Hematopoietic multipotent progenitor cell treated with erythropoietin and hydrocortisone succinate and interleukin-3 and kit ligand, for 6 days (in vitro differentiated cells): Measurements from ENCODE around the gene MGMT.
A peak's percentile ranks its signal among the peaks of the same experiment; 100 is the strongest.

Experiments used
- DNase-seq: peaks from one replicate; pipeline ENCODE4 v3.0.0-alpha.2; 2015

MGMT gene

GRCh38 chr10:129546106-129546505, 79.1 kb downstream of the MGMT start:
- no peak for DNase-seq

DNA sequence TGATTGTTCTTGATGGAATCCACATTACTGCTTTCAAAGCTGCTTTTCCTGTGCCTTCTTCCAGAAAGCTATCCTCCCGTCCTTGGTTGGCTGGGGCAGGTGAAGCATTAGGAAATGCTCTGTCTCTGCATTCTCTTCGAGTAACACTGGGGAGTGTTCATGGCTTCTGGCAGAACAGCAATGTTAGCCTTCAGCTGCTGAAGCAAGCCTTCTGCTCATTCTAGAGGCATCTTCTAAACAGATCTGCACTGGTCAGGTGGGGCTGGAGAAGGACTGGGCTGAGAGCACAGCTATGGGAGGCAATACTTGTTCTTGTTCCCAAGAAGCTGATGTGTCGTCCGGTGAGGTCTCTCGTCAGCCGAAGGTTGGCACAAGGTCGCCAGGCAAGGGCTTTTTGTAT, 80.6 kb downstream of the MGMT start:
- no peak for DNase-seq

GRCh38 chr10:129548600-129548999, 81.6 kb downstream of the MGMT start:
- no peak for DNase-seq

DNA sequence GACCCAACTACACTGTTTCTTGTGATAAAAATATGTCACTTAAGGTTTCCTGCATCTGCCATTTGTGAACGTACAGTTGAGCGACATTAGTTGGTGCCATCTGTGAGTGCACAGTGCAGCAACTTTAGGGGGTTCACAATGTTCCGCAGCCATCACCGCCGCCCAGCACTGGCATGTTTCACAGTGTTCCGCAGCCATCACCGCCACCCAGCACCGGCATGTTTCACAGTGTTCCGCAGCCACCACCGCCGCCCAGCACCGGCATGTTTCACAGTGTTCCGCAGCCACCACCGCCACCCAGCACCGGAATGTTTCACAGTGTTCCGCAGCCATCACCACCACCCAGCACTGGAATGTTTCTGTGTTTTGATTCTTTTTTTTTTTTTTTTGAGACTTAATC, 83.0 kb downstream of the MGMT start:
- DNase-seq = no peak

- DNase-seq = no peak
Measured at GRCh38 chr10:129550658-129551057, 83.6 kb downstream of the MGMT start.

DNA sequence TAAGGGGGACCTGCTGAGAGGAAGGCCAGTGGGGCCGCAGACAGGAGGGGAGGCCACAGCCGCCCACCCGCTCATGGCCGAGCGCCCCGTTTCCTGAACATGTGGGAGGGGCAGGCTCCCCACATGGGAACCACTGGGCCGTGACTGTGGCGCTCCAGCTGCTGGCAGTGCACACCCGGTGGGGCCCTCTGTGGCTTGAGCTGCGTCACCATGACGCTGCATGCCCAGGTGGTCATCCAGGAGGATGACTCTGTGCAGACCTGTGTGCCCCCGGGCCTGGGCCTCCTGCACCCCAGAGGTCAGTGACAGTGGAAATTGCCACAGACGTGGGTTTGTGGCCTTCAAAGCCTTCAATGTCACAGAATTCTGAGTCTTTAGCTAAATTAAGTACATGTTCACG, 85.1 kb downstream of the MGMT start:
- DNase-seq = no peak

GRCh38 chr10:129553928-129554327, 86.9 kb downstream of the MGMT start:
- DNase-seq = no peak

- no peak for DNase-seq
Measured at GRCh38 chr10:129556316-129556715, 89.3 kb downstream of the MGMT start.

GRCh38 chr10:129560361-129560760, 93.3 kb downstream of the MGMT start:
- DNase-seq = no peak

GRCh38 chr10:129562487-129562886, 95.4 kb downstream of the MGMT start:
- no peak for DNase-seq

DNA sequence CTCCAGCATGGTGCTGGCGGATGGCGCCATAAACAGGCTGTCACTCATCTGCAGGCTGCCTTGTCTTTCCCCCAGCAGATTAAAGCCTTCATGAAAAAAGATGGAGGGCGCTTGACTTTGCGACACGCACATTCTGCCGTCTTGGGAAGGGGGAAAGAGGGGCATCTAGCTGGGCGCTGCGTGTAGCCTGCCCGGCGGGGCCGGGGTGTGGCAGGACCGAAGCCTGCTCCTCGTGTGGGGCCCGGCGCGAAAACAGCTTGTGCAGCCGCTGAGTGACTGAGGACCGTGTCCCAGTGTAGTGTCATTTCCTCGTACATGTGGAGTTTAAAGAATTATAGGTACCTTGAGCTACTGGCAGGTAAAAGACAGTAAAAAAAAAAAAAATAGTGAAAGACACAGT, 97.9 kb downstream of the MGMT start:
- no peak for DNase-seq

- DNase-seq = no peak
Measured at GRCh38 chr10:129568583-129569344, 101.7 kb downstream of the MGMT start.

GRCh38 chr10:129570185-129570584, 103.1 kb downstream of the MGMT start:
- DNase-seq = no peak

DNA sequence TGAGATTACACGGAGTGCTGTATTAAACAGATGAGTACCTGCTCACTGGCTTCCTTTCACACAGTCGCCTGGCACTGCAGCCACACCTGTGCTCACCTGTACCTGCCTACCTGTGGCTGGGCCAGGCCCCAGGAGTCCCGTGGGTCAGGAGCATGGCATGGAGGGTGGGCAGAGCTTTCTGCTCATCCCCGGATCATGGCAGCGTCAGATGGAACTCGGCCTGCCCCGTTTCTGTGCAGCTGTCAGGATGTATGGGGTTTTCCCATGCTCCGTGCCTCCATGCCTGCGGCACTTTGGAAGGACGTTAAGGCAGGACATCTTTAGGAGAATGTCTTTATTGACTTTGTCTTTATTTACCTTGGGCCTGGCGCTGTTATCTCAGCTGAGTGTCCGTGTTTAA, 112.2 kb downstream of the MGMT start:
- no peak for DNase-seq

DNA sequence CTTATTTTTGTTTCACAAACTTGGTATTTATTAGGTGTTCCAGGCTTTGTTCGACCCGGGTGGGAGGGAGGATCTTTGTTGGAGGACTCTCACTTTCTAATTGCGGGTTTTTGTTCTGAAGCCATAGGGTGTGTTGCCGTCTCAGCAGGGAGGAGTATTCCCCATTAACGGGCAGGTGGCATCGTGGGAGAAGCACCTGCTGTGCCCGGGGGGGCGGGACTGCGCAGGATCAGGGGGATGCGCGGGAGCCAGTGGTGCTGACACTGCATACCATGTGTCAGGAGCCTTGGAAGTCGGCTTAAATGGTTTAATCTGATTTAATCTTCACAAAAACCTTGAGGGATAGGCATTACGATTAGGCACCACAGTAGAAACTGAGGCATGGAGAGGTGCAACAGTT, 113.0 kb downstream of the MGMT start:
- DNase-seq = no peak

GRCh38 chr10:129580901-129581300, 113.9 kb downstream of the MGMT start:
- no peak for DNase-seq

DNA sequence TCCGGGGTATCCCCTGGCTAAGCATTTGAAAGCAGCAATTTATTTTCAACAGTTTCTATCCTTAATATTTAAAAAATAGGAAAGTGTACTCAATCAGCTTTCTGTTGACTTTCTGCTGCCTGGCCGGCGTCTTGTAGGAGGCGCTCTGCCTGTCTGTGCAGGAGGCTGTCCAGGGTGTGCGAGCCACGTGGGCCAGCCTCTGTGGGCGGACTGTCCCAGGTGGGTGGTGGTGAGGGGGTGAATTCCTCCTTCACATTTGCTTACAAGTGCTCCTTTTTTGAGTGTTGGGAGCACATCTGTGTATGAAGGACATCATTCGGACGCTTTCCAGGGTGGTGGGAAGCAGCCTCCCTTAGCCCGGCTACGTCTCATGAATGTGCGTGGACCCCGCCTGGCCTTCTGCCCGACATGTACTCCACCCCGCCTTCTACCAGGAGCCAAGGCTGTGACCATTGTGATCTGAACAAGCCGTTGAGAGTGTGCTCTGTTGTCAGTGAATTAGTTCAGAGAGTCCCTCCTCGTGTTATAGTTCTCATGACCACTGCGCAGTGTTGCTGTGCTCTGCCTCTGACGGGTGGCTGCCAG, 114.9 kb downstream of the MGMT start:
- DNase-seq = no peak

GRCh38 chr10:129583831-129584230, 116.8 kb downstream of the MGMT start:
- no peak for DNase-seq

DNA sequence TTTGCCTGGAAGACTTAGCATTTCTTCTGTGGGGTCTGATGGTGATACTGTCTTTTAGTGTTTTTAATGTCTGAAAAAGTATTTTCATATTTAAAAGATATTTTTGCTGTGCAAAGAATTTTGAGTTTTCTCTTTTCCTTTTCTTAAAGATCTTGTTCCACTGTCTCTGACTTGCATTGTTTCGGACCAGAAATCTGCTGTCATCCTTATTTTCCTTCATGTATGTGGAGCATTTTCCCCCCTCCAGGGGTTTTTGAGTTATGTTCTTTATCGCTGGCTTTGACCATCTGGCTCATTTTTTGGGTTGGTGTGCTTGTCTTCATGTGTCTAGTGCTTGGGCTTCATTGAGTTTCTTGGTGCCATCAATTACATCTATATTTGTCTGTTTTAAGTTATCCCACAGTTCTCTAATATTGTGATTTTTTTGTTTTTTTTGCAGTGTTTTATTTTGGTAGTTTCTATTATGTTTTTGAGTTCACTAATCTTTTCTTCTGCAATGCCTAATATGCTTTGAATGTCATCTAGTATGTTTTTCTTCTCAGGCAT, 119.9 kb downstream of the MGMT start:
- peak; percentile 19 for DNase-seq

- no peak for DNase-seq
Measured at GRCh38 chr10:129589546-129589945, 122.5 kb downstream of the MGMT start.

DNA sequence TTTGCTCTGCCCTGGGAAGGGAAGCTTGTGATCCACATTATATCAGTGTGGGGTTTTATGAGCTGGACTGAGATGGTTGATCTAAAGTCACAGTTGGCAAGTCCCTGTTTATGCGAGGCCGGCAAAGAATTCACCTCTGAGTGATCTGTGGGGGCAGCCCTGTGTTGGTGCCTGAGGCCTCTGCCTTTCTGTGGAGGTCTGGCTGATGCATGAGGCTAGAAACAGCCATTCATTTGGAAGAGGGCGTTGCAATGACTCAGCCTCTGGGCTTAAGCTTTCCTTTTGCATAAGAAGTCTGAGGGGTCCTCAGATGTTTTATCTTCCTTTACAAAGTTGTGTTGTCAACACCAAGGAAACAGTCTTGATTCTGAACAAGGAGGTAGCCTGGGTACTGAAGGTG, 126.9 kb downstream of the MGMT start:
- DNase-seq = no peak

DNA sequence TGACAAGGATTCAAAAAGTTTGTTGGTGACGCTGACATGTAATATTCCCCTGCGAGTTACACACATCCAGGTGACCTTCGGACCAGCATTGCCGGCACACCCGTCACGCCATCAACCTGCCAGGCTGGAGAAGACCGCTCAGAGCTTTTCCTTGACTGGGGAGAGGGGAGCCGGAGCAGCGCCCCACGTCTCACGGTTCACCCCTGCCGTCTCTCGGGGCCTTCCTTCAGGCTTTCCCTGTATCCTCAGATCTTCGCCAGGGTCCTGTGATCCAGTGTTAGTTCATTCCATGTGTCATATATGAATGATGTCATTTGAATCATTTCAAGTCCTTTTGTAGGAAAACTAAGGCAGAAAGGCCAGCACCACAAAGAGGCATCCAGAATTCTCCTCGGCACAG, 127.8 kb downstream of the MGMT start:
- no peak for DNase-seq

- no peak for DNase-seq
Measured at GRCh38 chr10:129598413-129598812, 131.4 kb downstream of the MGMT start.

DNA sequence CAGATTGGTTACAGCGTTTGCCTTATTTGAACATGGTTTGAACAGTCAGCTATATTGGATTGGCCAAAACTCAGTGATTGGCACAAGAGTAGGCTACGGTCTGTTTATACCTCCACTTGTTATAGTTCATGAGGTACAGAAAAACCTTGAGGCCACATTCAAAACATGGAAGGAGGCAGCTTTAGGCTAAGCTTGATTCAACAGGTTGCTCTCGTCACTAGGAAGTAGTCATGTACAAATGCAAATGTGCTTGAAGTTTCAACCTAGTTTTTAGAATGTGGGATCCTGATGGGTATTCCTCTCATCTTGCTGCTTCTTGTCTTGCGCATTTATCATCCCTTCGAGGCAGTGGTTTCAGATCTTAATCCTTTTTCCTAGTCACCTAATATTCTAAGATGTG, 132.1 kb downstream of the MGMT start:
- DNase-seq = no peak

DNA sequence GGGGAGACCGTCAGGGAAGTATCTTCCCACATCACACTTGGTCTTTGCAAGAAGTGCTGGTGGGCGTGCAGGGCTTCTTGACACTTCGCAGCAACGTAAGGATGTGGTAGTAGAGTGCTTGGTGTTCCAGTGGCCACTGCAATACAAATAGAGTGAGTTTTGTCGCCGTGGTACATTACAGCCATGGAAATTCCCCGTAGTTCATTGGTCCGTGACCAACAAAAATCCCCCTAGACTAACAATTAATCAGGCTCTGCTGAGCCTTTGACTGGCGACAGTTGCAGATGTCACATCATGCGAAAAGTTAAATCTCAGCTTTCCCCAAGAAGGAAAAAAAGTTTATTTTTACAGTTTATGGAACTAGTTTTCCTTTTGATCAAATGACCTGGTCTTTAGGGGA, 134.7 kb downstream of the MGMT start:
- no peak for DNase-seq
